ENCODE measurements around the gene SUN3. TPM values are rescaled to one million over a fixed set of nuclear protein-coding genes. Genes with fewer than 3 reads are reported as not detected.

SUN3 gene
- total and polyA plus RNA-seq, 8 donors, result not detected

- ATAC-seq (peak in 2 of 4 donors; percentile 18 to 53), FAIRE-seq (no peak), DNase-seq (no peak)
- H3K27ac ChIP-seq, result no peak overlapping the region
- intact Hi-C loops (cut with DNase I), result no loop called here
- H3K36me3 ChIP-seq, result no peaks in the 10 kb centered on the region
- WGBS, 2 donors, result 80 to 86% methylated on average over 8 of the region's 8 CpGs
- no peaks in the 10 kb centered on the region for H3K27me3 ChIP-seq
- TF ChIP-seq CTCF (IDR thresholded peaks at IDR 0.05), result no peak
- H3K4me1 ChIP-seq, result no peaks in the 10 kb centered on the region
- no peaks in the 10 kb centered on the region for H3K9me3 ChIP-seq
- no peak overlapping the region for H3K4me3 ChIP-seq
Measured at GRCh38 chr7:48049850-48050249, 20.9 kb upstream of the SUN3 start.

- no peak for DNase-seq
- Histone ChIP-seq H3K9me3 (no peaks in the 10 kb centered on the region), H3K4me3 (no peak overlapping the region), H3K36me3 (no peaks in the 10 kb centered on the region), H3K27me3 (no peaks in the 10 kb centered on the region), H3K27ac (no peak overlapping the region), H3K4me1 (no peaks in the 10 kb centered on the region)
- no peak for TF ChIP-seq CTCF (IDR thresholded peaks at IDR 0.05)
- intact Hi-C loops (cut with DNase I), result no loop called here
- ATAC-seq, result no peak
- no peak for FAIRE-seq
- 88 to 89% methylated on average over 8 of the region's 8 CpGs for WGBS, 2 donors
Measured at GRCh38 chr7:48048113-48048512, 19.2 kb upstream of the SUN3 start.

GRCh38 chr7:48046458-48046857 lies 17.6 kb upstream of the SUN3 start:
- H3K4me3 ChIP-seq, result no peak overlapping the region
- no peak for TF ChIP-seq CTCF (IDR thresholded peaks at IDR 0.05)
- no peak for FAIRE-seq
- intact Hi-C loops (cut with DNase I), result no loop called here
- ATAC-seq, result no peak
- WGBS, 2 donors, result 63 to 65% methylated on average over 14 of the region's 14 CpGs
- DNase-seq, result no peak
- no peaks in the 10 kb centered on the region for H3K36me3 ChIP-seq
- H3K27me3 ChIP-seq, result no peaks in the 10 kb centered on the region
- H3K4me1 ChIP-seq, result no peaks in the 10 kb centered on the region
- no peaks in the 10 kb centered on the region for H3K9me3 ChIP-seq
- H3K27ac ChIP-seq, result no peak overlapping the region

GRCh38 chr7:48045195-48045765 lies 16.4 kb upstream of the SUN3 start:
- Histone ChIP-seq H3K4me3 (no peak overlapping the region), H3K27me3 (no peaks in the 10 kb centered on the region), H3K36me3 (no peaks in the 10 kb centered on the region), H3K4me1 (no peaks in the 10 kb centered on the region), H3K27ac (no peak overlapping the region), H3K9me3 (no peaks in the 10 kb centered on the region)
- no peak for TF ChIP-seq CTCF (IDR thresholded peaks at IDR 0.05)
- FAIRE-seq (no peak), DNase-seq (no peak), ATAC-seq (no peak)
- intact Hi-C loops (cut with DNase I), result no loop called here
- 61% methylated on average over 9 of the region's 9 CpGs for WGBS, 2 donors

GRCh38 chr7:48042636-48043035 lies 13.7 kb upstream of the SUN3 start:
- no peak for TF ChIP-seq CTCF (IDR thresholded peaks at IDR 0.05)
- intact Hi-C loops (cut with DNase I), result no loop called here
- DNase-seq, result no peak
- Histone ChIP-seq H3K4me3 (no peak overlapping the region), H3K4me1 (no peaks in the 10 kb centered on the region), H3K27ac (no peak overlapping the region), H3K27me3 (no peaks in the 10 kb centered on the region), H3K9me3 (no peaks in the 10 kb centered on the region), H3K36me3 (no peaks in the 10 kb centered on the region)
- no peak for ATAC-seq
- FAIRE-seq, result no peak
- WGBS, 2 donors, result 53 to 56% methylated on average over 3 of the region's 3 CpGs

Measured in pancreas (tissue), 10 donors.